Left colon (tissue), 2 donors: ENCODE data around the gene GORASP1. TPM values are rescaled to one million over a fixed set of nuclear protein-coding genes. Genes with fewer than 3 reads are reported as not detected.

Experiments
- ATAC-seq: fragments of 200-7000 bp; cut with Tn5 transposase; one replicate; pipeline ENCODE4 v1.9.1; 2020; ENCODE audit warnings: mild to moderate bottlenecking, moderate library complexity
- DNase-seq, 2 donors: peaks; one replicate each; pipeline ENCODE4 v3.0.0-alpha.2; 2020
- intact Hi-C, 2 donors: fragments of 100-400 bp; cut with DNase I in 1 of 2; cut with micrococcal nuclease in 1 of 2; formaldehyde crosslinking; loops; one replicate each; pipeline versions ENCODE4 v1.11.2 to v1.14.0; 2022; cut with DNase I, micrococcal nuclease
- total RNA-seq, 2 donors: library from RNA; stranded (reverse); fragmentation: NEBNext Ultra II Directional; extraction: Animal tissue kit (Norgen Biotek cat#: 25700); gene quantifications; one replicate each; pipeline ENCODE4 v1.2.1, GENCODE V29; 2021
- donor health status: DM: no; HTN: no; CAD: no.
- donor health status: DM: yes; HTN: yes; CAD: no.

GORASP1 gene
- total RNA-seq, 2 donors from 2014 or later: 86.8 to 106 TPM

DNA sequence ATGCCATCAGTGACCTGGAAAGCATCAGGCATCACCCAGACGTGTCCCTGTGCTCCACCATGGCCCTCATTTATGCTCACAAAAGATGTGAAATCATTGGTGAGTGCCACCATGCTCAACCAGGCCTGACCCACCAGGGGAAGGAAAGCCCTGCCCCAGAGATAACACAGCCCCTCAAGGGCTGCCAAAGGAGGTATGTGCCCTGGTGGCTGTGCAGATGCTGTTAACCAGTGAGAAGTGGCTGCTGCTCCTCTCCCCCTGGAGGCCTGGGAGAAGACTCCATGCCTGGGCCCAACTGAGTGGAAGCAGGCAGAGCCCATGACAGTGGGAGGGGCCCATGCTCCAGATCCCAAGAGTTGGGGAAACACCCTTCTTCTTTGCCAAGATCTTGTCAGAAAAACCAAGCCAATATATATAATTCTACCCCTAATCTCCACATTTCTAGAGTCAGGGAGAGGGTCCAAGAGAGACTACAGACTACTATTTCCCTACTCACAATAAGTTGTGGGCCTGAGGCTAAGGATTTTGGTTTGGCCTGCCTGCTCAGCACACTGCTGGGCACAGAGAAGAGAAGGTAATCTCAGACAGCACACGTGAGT is 2.7 kb upstream of the GORASP1 start:
- no peak for ATAC-seq
- no peak for DNase-seq
- intact Hi-C loops: no loop called here

DNA sequence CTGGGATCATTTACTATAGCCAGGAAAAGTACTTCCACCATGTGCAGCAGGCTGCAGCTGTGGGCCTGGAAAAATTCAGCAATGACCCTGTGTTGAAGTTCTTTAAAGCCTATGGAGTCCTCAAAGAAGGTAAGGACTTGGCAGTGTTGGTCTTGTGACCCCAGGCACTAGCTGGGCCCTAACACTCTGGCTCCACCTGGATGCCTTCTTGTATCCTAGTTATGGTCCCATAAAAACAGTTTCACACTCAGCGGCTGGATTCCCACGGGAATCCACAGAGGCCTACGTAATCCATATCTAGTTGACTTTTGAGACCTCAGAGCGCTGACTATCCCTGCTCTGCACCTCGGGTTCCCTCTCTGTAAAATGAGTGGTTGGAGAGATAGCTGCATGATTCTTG is 1.7 kb upstream of the GORASP1 start:
- DNase-seq (no peak), ATAC-seq (no peak)
- intact Hi-C loops: no loop called here

DNA sequence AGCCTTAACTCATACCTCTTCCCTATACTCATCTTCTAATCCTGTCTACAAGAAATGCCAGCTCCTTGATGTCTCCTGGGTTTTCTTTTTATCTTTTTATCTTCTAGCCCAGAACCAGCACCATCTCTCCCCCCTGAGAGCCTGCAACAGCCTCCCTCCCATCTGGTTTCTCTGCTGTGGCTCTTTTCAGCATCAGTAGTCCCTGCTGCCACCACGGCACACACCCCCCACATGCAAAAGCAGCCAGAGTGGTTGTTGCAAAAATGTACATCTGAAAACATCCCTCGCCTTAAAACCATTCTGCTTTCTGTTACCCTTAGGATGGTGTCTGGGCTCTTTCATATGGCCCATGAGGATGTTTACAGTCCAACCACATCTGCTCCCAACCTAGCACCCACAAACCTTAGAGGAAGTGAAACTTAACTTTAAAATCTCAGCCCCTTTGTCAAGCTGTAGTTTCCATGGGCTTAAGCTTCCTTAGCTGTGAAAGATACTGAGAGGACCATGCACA is 828 bp upstream of the GORASP1 start:
- ATAC-seq: no peak
- DNase-seq: no peak
- intact Hi-C loops: no loop called here

DNA sequence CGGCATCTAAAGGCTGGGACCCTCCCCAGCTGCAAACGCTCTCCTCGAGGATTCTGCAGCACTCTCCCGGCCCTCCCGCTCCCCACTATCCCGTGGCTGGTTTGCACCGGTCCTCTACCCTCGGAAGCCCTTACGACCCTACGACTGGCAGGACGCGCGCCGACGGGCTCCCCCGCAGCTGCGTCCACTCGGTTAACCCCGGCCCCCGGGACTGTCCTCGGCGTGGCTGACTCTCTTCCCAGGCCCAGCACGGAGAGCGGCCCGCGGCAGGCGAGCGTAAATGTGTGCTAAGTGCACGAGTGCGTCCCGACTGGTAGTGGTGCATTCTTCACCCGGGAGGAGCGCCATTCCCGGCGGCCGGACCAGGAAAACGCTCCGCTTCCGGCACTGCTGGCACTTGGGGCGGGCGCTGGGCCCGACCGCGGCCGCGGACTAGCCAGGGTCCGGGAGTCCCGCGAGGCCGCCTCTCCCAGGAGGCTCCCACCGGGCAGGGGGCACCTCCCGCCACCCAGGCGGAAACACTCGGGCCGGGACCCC is 508 bp downstream of the GORASP1 start:
- intact Hi-C loops: no loop called here
- DNase-seq (peak; percentile 50 to 75), ATAC-seq (peak; percentile 78)

DNA sequence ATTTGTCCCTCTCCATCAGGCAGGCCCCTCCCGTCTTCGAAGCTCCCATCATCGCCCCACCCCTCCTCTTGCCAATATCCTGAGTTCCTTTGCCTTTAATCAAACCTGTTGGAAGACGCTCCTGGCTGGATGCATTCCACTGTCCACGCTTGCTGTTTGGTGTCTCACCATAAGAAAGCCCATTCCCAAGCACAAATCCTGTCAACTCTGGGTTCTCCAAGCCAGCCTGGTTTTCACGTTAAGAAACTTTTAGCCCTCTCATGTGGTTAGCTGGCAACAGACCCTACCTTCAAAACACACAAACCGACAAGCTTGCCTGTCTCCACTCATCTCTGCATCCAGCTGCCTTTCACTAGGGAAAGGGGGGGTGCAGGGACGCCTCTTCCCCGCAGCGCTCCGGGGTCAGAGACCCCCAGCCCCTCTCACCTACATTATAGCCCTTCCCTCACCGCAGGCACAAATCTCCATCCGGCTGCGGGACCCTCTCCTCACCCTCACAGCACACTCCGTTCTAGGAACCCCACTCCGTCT is 1.1 kb downstream of the GORASP1 start:
- no peak for ATAC-seq
- intact Hi-C loops: no loop called here
- no peak for DNase-seq

DNA sequence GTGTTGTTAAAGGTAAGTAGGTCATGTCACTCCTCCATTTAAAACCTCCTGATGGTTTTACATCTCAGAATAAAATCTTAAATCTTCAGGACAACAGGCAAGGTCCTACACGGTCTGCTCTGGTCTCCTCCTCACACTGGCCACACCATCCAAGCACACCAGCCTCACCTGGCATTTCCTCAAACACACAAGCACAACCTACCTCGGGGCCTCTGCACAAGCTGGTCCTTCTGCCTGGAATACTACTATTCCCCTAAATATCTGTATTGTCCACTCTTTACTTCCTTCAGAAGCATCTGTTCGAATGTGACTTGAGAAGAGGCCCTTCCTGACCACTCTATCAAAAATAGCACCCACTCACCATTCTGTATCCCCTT is 1.8 kb downstream of the GORASP1 start:
- DNase-seq: no peak
- intact Hi-C loops: no loop called here
- no peak for ATAC-seq

DNA sequence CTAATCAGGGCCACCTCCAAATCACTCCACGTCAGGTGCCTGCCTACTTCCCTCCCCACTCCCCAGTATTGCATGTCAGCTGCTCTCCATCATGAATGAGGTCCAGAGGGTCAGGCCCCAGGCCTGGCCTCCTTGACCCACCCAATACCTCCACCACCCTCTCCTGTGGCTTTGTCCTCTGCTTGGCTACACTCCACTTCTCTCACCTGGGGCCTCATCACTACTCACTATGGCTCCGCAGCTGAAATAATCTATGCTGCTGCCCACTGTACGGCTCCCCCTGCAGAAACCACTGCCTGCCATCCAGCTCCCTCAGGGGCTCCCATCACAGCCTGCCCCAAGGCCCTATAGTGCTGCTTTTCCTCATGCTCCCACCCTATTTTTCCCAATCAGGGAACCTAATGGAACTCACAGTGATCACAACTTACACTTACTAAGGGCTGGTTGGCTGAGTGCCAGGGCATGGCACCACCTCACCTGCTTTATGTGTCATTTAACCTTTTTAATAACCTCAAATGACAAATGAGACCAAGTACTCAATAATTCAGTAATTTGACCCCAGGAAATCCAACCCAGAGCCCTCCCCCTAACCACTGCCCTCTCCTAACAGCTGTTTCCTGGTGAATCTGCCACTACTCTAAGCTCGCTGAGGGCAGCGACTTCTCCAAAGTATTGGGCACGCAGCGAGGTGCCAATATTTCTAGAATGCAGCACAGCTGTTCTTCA is 2.3 kb downstream of the GORASP1 start:
- intact Hi-C loops: loop anchor here in 1 of 2 donors (5.0 kb wide), 1 partner anchor 43 kb away; no protein-coding TSS in a partner anchor
- ATAC-seq (no peak), DNase-seq (no peak)

DNA sequence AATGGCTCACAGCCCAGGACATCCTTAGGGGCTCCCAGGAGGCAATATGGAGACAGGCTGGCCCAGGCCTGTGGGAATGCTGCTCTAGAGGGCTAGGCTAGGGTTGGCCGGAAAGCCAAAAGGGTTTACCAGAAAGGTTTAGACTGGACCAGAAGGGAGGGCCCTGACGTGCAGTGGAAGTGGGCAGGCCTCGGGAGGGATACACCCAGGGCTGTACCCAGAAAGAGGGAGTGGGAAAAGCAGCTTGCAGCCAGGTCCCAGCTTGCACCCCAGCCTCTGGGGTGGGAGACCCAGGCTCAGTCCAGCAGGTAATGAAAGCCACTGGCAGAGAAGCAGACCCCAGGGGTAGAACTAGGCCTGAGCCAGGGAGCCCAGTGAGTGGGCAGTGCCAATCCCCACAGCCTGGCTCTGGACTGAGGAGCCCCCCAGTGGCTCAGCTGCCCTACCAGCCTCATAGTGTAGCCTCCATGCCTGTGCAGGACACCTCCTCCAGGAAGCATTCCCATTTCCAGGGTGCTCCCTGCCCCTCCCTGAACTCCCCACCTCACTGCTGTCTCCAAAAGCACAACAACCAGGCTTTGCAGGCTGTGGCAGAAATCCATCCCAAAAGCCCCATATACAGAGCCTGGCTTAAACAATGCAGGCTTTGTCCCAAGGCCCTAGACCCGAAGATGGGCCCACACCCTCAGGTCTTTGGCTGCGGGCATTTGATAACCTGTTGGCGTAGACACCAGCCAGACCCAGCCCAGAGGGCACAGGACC is 3.5 kb downstream of the GORASP1 start:
- intact Hi-C loops: loop anchor here in 1 of 2 donors (5.0 kb wide), 1 partner anchor 42 kb away; no protein-coding TSS in a partner anchor
- DNase-seq (no peak), ATAC-seq (no peak)

DNA sequence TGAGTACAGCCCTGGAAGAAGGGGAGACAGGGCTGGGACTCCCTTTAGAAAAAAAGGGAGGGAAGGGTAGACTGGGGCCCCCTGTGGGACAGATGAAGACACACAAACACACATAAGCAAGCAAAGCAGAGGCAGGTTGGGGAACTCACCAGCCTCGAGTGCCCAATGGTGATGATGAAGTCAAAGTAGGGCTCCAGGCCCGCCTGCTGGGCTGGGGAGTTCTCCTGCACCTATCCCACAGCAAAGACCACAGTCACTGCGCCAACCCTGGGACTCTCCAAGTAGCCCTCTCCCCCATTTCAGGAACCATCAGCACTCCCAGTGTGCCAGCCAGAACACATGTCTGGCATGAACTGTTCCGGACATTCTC is 4.1 kb downstream of the GORASP1 start:
- intact Hi-C loops: loop anchor here in 1 of 2 donors (5.0 kb wide), 1 partner anchor 41 kb away; no protein-coding TSS in a partner anchor
- ATAC-seq (no peak), DNase-seq (no peak)

DNA sequence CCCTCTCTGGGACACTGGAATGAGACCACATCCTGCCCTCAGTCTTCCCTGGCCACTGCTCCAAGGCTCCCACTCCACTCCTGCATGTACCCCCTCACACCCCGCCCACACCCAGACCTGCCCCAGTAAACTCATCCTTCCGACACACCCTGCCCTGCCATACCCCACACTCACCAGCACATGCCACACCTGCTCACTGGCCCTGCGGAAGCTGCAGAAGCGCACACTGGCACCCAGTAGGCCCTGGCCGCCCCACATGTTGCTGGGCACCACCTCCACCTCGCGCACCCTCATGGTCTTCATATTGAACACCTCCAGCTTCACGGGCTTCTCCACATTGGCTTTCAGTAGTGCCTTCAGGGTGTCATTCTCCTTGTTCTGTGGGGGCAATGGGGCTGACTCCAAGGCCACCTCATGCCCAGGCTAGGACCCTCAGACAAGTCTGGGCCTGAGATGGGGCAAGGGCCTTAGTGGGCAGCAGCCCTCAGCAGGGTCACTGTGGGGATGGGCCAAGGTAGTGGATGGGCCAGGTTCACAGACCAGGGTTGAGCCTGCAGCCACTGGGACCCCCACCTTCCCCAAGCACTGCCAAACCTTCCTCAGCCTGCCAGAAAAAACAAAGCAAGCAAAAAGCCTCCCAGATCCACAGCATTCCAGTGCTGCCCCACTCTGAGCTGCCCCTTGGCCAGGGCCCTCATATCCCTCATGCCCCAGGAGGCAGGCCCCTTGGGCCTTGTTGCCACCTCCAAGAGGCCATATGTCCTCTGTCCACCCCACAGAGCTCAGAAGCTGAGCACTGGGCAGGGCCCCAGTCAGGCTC is 4.7 kb downstream of the GORASP1 start:
- intact Hi-C loops: loop anchor here in 1 of 2 donors (5.0 kb wide), 1 partner anchor 40 kb away; no protein-coding TSS in a partner anchor
- DNase-seq (no peak), ATAC-seq (no peak)

DNA sequence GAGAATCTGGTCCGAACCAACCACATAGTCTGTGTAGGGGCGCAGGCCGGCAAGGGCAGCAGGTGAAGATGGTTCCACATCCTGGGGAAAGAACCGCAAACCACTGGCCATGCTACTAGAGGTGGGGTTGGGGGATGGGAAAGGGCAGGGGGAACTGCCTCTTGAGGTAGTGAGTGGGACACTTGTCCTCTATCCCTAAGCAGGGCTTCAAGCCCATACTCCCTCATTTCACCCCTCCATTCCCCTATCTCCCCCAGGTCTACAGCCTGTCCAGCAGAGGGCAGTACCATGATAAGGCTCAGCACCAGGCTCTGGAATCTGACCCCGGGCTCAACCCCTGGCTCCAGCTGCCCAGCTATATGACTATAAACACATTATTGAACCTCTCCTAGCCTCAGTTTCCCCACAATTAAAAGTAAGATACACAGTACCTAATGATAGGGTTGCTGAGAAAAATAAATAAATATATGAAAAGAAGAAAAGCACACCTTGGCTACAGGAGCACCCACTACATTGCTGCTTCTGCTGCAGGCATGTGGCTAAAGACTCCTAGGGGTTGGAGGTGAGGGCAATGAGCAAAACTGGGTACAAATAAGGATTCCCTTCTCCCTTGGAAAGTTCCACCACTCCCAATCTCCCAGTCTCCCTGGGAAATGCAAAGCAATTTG is 6.3 kb downstream of the GORASP1 start:
- DNase-seq (peak in 1 of 2 donors; percentile 48), ATAC-seq (peak; percentile 69)
- intact Hi-C loops: loop anchor here in 1 of 2 donors (5.0 kb wide), 1 partner anchor 39 kb away; no protein-coding TSS in a partner anchor

DNA sequence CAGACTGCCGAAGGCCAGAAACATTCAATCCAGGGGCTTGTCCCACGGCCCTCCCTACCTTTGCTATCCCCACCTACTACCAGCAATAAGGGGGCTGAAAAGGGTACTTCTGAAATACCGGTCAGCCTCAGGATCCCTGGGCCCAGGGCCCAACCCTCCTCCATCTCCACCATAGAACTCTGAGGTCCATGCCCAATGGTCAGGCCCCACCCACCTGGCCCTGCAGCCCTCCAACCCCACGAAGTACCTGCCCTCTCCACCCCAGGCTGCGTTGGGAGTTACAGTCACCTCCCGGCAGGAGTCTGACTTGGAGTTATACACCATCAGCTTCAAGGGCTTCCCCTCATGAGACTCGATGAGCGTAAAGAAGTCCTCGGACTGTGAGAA is 6.9 kb downstream of the GORASP1 start:
- DNase-seq: no peak
- intact Hi-C loops: loop anchor here in 1 of 2 donors (5.0 kb wide), 1 partner anchor 38 kb away; no protein-coding TSS in a partner anchor
- no peak for ATAC-seq

DNA sequence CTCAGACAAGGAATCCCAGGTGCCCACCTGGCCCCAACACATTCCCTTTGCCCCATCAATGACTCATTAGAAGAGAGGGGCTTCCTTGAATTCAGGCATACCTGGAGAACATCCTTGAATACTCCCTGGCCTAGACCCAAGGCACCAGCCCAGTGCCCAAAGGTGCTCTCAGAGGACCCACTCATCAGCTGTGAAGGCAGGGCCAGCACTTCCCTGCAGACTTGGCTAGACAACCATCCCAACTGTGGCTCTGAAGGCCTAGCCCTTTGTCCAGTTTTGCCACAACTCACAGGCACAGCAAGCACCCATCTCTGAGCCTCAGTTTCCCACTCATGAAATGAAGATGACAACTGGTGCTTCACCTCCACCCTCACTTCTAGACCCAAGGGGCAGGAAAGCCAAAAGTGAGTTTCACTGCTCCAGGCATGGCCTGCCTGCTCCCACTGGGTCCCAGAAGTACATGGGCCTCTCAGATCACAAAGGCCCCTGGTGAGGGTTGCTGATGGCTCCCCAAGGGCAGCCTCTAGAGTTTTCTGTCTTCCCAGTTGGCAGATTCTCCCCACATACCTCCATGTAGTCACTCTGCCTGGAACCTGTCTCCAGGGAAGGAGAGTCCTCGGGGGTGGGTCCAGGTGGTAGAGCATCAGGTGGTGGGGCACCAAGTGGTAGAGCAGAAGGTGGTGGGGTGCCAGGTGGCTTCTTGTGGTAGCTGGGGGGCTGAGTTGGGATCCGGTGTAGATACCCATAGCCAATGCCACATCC is 7.5 kb downstream of the GORASP1 start:
- intact Hi-C loops: loop anchor here in 1 of 2 donors (5.0 kb wide), 1 partner anchor 38 kb away; no protein-coding TSS in a partner anchor
- DNase-seq (no peak), ATAC-seq (no peak)

DNA sequence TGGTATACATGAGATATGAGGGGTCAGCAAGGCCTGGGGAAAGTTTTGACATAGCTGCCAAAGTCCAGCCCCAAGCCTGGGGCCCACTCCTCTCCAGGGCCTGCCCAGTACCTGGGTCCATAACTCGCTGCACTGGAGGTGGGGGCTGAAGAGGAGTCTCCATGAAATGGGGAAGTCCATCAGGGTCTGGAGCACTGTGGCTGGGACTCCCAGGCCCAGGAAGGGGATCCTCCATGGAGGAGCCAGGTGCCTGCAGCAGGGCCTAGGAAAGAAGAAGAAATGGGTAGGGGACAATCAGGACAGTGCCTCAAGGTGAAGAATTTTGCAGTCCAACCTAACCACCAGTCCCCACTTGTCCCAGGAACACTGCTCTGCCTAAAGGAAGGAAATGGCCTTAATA is 8.2 kb downstream of the GORASP1 start:
- ATAC-seq (no peak), DNase-seq (no peak)
- intact Hi-C loops: no loop called here

DNA sequence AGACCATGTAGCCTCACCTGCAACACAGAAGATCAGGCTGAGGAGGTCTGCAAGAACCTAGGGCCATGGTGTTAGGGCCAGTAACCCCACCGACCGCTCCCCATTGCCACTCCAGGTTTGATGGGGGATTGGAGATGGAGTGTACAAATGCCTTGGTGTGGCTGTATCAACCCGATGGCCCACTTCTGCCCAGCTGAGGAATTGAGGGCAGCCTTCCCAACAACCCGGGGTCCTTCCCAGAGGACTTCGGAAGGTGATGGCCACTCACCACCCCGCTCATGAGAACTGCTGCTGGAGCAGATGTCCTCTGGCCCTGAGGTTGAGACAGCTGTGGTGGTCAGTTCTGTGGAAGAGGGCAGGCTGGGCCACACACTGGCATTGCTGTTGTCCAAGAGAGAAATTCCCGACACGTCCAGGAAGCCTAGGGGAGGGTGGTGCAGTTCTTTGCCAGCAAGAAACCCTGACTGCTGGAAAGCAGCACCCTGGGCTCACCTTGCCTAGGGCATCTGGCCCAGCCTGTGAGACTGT is 8.9 kb downstream of the GORASP1 start:
- intact Hi-C loops: no loop called here
- ATAC-seq: no peak
- DNase-seq: no peak

DNA sequence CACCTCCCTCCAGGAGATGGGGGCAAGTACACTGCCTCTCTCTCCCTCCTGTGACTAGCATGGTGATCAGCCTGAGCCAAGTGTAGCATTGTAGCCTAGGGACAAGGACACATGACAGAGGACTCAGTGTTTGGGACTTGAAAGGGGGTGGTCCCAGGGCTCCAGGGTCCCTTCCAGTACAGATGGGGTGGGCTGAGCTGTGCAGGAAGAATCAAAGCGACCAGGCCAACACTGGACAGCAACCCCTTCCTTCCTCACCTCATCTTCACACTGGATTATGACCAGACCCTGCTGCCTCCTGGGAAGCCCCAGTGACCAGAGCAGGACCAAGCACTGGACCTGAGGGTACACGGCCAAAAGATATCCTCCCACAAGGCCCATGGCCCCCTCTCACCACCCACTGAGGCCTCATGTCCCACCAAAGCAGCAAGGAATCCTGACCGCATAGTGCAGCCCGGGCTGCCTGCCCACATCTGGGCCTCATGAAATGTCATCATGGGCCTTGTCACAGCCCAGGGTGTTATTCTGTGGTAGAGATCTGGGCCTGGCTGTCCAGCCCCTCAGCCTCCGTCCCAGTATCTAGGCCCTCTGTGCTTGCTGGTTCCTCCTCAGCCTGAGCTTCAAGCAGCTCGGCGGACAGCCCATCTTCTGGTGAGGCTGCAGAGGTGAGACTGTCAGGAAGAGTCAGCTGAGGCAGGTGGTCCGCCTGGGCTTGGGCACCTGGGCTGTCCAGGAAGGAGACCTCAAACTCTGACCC is 9.5 kb downstream of the GORASP1 start:
- ATAC-seq (no peak), DNase-seq (no peak)
- intact Hi-C loops: no loop called here
